ENCODE data around the gene RBM33.

- TF ChIP-seq CTCF (IDR thresholded peaks at IDR 0.05) (no peak), POLR2A (IDR thresholded peaks at IDR 0.05) (no peak)
Measured at GRCh38 chr7:155699180-155699579, 54.7 kb downstream of the RBM33 start.
